GM12801 (cell line): ENCODE results near the gene PEX14.

Experiments
- TF ChIP-seq, protein P1 (sequence below): IDR thresholded peaks from one replicate; pipeline ENCODE4 v1.5.1; 2011; ENCODE audit warnings: control low read depth; ENCODE audit not compliant: insufficient read length; ENCODE audit errors: extremely low read depth

The PEX14 gene

DNA sequence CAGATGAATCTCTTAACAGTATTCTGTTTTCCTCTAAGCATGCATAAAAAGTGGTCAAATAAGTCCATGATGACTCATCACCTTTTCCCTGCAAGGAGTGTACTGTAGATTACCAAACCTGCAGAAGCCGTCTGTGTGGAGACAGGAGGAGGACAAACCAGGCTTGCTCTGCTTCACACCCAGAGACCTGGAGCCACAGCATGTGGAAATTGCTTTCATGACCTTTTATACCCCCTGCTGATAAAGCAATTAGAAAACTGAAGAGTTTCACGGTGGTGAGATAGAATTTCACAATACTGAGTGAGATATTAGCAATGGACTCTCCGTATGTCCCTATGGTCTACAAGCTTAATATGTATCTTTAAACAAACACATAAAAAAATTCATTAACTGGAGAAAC, 15.6 kb upstream of the PEX14 start:
- TF ChIP-seq, protein P1, sequence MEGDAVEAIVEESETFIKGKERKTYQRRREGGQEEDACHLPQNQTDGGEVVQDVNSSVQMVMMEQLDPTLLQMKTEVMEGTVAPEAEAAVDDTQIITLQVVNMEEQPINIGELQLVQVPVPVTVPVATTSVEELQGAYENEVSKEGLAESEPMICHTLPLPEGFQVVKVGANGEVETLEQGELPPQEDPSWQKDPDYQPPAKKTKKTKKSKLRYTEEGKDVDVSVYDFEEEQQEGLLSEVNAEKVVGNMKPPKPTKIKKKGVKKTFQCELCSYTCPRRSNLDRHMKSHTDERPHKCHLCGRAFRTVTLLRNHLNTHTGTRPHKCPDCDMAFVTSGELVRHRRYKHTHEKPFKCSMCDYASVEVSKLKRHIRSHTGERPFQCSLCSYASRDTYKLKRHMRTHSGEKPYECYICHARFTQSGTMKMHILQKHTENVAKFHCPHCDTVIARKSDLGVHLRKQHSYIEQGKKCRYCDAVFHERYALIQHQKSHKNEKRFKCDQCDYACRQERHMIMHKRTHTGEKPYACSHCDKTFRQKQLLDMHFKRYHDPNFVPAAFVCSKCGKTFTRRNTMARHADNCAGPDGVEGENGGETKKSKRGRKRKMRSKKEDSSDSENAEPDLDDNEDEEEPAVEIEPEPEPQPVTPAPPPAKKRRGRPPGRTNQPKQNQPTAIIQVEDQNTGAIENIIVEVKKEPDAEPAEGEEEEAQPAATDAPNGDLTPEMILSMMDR: no peak

DNA sequence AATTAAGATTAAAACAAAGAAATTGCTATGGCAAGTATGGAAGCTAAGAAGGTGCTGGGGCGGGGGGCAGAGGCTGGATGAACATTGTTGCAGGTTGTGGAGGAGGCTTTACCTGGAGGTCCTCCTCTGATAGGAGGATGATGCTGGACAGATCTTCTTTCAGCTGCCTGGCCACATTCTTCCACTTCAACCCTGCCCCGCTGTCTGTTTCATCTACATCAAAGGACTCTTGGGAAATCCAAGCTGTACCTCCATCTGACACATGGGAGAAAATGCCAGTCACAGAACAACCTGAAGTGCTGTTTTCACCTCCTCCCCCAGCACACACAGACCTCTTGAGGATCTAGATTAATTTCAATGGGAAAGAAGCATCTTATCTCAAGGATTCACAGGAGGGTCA, 7.7 kb upstream of the PEX14 start:
- TF ChIP-seq, protein P1: no peak

DNA sequence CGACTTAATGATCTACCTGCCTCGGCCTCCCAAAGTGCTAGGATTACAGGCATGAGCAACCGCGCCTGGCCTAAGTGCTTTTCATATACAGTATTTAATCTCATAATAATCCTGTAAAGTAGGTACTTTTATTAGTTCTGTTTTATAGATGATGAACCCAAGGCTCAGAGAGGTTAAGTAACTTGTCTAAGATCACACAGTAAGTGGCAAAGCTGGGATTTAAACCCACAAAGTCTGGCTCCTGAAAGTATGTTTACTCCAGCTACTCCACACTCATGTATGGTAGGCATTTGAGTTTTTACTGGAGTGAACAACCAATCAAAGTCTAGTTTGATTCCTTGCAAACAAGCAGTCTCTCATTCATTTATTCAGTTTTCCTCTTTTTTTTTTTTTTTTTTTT, 4.7 kb upstream of the PEX14 start:
- TF ChIP-seq, protein P1: no peak

DNA sequence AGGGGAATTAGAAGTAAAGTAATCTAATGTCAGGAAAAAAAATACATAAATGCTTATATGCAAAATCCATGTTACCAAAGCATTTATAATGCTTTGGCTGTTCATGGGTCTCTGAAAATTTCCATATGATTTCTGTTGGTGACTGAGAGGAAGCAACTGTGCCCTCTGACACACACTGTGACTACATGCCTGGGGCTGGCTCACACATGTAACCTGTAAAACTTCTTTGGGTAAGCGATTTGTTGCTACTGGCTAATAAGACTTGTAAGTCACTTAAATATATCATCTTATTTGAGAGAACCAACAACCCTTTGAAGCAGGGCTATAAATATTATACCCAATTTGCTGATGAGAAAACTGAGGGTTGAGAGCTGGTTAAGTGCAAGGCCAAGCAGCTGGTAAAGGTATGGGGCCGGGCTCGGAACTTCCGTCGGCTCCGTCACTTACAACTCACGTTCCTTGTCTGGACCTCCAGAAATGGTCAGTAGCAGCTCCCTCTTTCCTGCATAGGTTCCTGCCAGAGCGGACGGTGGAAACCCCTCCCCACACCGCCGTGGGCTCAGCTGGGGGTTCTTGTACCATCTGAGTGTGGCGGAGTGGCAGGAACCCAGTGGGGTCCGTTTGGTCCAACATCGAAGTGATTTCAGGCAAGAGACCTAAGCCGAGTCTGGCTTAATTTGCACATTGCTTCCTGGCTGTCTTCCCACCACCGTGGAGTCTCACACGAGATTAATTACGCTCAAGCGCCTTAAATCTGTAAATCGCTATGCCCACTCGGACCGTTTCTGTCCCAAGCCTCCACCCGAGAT, 3.1 kb upstream of the PEX14 start:
- TF ChIP-seq, protein P1: no peak

DNA sequence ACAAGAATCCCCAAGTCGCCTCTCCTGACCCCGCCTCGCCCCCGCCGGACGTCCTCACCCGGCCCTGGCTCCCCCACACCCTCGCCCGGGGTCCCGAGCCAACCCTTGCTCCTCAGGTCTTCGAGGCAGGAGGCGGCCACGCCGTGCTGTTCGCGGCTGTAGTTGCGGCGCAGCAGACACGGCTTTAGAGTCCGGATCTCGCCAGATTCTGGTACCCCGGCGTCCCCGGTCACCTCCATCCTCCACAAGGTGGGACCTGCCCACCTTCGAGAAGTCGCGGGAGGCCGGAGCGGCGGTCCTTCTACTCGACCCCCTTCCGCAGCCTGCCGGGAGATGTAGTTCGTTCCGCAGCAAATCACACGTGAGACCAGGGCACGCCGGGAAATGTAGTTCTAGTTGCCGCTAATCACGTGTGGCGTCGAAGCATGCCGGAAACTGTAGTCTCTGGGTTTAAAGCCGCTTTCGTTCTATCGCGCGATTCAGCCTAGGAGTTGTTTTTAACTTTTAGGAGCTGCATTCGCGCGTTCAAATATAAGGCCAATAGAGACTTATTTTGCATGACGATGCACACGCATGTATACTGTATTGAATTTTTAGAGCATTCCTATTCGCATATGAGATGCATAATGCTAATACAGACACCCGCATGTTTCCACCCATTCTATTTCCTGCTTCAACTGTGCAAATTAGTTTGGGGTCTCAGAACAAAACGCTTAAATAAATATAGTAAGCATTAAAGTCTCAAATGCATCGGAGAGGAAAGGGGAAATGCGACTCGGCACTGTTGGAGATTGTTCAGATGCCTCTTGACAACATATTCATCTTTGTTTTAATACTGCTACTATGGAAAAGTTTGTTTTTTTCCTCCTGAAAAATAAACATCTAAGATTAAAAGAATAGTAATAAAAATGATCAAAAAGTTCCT, 2.3 kb upstream of the PEX14 start, which contains the start of gene DFFA:
Gene DFFA (minus strand): TSS at position 310 of the 925 bp plus-strand sequence. CDS start 71 bp downstream, at position 239.
- TF ChIP-seq, protein P1: no peak

DNA sequence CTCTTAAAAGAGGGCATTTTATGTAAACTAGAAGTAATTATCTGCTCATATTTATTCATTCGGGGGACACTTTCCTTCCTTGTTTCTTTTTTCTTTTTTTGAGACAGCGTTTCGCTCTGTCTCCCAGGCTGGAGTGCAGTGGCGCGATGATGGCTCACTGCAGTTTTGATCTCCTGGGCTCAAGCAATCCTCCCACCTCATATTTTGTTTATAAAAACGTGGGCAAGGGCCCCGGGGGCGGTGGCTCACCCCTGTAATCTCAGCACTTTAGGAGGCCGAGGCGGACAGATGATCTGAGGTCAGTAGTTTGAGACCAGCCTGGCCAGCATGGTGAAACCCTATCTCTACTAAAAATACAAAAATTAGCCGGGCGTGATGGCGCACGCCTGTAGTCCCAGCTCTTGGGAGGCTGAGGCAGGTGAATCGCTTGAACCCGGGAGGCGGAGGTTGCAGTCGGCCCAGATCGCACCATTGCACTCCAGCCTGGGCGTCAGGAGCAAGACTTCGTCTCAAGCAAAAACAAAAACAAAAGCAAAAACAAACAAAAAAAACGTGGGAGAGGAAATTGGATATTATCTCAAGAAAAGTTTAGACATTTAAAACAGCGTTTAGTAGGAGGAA, 1.5 kb upstream of the PEX14 start:
- TF ChIP-seq, protein P1: no peak

DNA sequence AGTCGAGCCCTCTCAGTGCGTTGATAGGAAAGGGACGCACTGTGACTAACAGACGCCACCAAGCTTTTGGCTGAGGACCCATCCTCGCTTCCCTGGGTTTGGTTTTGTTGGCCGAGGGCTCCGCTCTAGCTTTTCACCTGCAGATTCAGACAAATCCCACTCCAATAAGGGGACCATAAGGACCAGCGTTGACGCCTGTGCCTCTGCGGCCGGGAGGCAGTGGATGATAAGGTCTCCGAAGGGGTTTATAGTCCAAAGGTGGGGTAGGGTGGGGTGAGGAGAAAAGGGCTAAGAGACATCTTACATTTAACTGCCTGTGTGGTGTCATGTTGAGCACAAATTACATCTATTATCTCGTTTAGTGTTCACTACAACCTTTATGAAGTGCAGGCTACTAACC, 760 bp downstream of the PEX14 start:
- TF ChIP-seq, protein P1: no peak
